A549 (cell line): ENCODE data around the gene MEGF9. TPM values are rescaled to one million over a fixed set of nuclear protein-coding genes. Genes with fewer than 3 reads are reported as not detected.

Source experiments
- ATAC-seq, 2 experiments: fragments of 200-7000 bp in 1 of 2; fragments of >200 bp in 1 of 2; cut with Nextera tagmentation in 1 of 2; cut with Tn5 transposase in 1 of 2; 3 replicates each; pipeline versions ENCODE4 v1.8.0 to v1.9.1; 2018 to 2020; ENCODE audit warnings: mild to moderate bottlenecking in 1 of 2, moderate library complexity in 1 of 2
- CTCF ChIA-PET: fragments of 300-600 bp; sonication (Branson Sonifier 250); formaldehyde crosslinking; extraction: SDS; loops from one replicate; lab custom pipeline; 2021; ENCODE audit warnings: antibody characterized with exemption, inconsistent platforms; lab: Yijun Ruan, JAX
- POLR2A ChIA-PET: fragments of 350-600 bp; formaldehyde crosslinking; extraction: SDS; loops from one replicate; lab custom pipeline; 2021; ENCODE audit warnings: antibody characterized with exemption, inconsistent platforms; lab: Yijun Ruan, JAX
- DNase-seq, 2 experiments: peaks; one replicate each; pipeline versions ENCODE4 v3.0.0 to v3.0.0-alpha.2; 2011 to 2016; ENCODE audit warnings: low read depth in 1 of 2, low spot score in 1 of 2
- FAIRE-seq: peaks from 2 replicates; lab custom pipeline; 2011; peaks lifted over from hg19 to GRCh38; lab: Jason Lieb, UNC
- H3K27ac ChIP-seq, 2 experiments: fragments of >200 bp; sonication (Bioruptor Twin); formaldehyde crosslinking; 3 replicates each; pipeline ENCODE4 v1.5.1; 2016 to 2017
- H3K4me1 ChIP-seq: fragments of >200 bp; sonication (Bioruptor Twin); formaldehyde crosslinking; 3 replicates; pipeline ENCODE4 v1.6.1; 2016
- H3K4me2 ChIP-seq: fragments of >200 bp; sonication (Bioruptor Twin); formaldehyde crosslinking; 3 replicates; pipeline ENCODE4 v1.6.1; 2016
- H3K4me3 ChIP-seq: fragments of >200 bp; sonication (Bioruptor Twin); formaldehyde crosslinking; 3 replicates; pipeline ENCODE4 v1.5.1; 2016
- H3K9me3 ChIP-seq: fragments of >200 bp; sonication (Bioruptor Twin); formaldehyde crosslinking; 3 replicates; pipeline ENCODE4 v1.6.1; 2016
- BCL3 ChIP-seq: fragments of >200 bp; sonication (Bioruptor Twin); formaldehyde crosslinking; IDR thresholded peaks from 3 replicates; pipeline ENCODE4 v1.6.1; 2016
- CBX8 ChIP-seq: fragments of 200-600 bp; sonication (generic); IDR thresholded peaks from 2 replicates; pipeline ENCODE4 v1.6.1; 2016
- CHD4 ChIP-seq: fragments of 200-600 bp; sonication (generic); IDR thresholded peaks from 2 replicates; pipeline ENCODE4 v1.6.1; 2016; ENCODE audit warnings: antibody characterized with exemption, mild to moderate bottlenecking, borderline replicate concordance
- CTCF ChIP-seq: fragments of >200 bp; sonication (Bioruptor Twin); formaldehyde crosslinking; IDR thresholded peaks from 3 replicates; pipeline ENCODE4 v1.5.1; 2016
- E2F6 ChIP-seq: IDR thresholded peaks from 2 replicates; pipeline ENCODE4 v1.6.1; 2012; ENCODE audit warnings: low read depth, borderline replicate concordance
- EHF ChIP-seq: fragments of 250-450 bp; sonication (Bioruptor Pico); IDR thresholded peaks from 2 replicates; pipeline ENCODE4 v1.5.0; 2020; ENCODE audit warnings: mild to moderate bottlenecking
- ELK1 ChIP-seq: fragments of 150-350 bp; IDR thresholded peaks from 2 replicates; pipeline ENCODE4 v1.6.1; 2014; ENCODE audit warnings: low read depth, mild to moderate bottlenecking, low read length
- FOSL2 ChIP-seq, 2 experiments: fragments of 450-650 bp in 1 of 2; fragments of >200 bp in 1 of 2; sonication (Bioruptor Twin) in 1 of 2; formaldehyde crosslinking; IDR thresholded peaks; 2 replicates each; pipeline versions ENCODE4 v1.5.0 to v1.6.1; 2016 to 2020; ENCODE audit warnings: mild to moderate bottlenecking in 1 of 2, moderate library complexity in 1 of 2
- GATA3 ChIP-seq: IDR thresholded peaks from 2 replicates; pipeline ENCODE4 v1.6.1; 2012; ENCODE audit warnings: borderline replicate concordance
- HES2 ChIP-seq: fragments of >200 bp; sonication (Bioruptor Twin); formaldehyde crosslinking; IDR thresholded peaks from 2 replicates; pipeline ENCODE4 v1.6.1; 2016
- HEYL ChIP-seq: fragments of 250-450 bp; sonication (Bioruptor Pico); IDR thresholded peaks from 2 replicates; pipeline ENCODE4 v1.8.0; 2021; ENCODE audit warnings: mild to moderate bottlenecking, moderate library complexity
- HOXB13 ChIP-seq: fragments of 250-450 bp; sonication (Bioruptor Pico); IDR thresholded peaks from 2 replicates; pipeline ENCODE4 v1.5.0; 2020; ENCODE audit warnings: low read depth, mild to moderate bottlenecking, moderate library complexity
- JUN ChIP-seq, 2 experiments: fragments of >200 bp; sonication (Bioruptor Twin); formaldehyde crosslinking; IDR thresholded peaks; 2 replicates in 1 of 2; 3 replicates in 1 of 2; pipeline ENCODE4 v1.6.1; 2016 to 2017
- KDM1A ChIP-seq: fragments of 200-600 bp; sonication (generic); IDR thresholded peaks from 2 replicates; pipeline ENCODE4 v1.6.1; 2016; ENCODE audit warnings: low read depth, mild to moderate bottlenecking
- NFE2L2 ChIP-seq: fragments of 150-350 bp; conservative IDR thresholded peaks from 2 replicates; pipeline ENCODE4 v1.6.1; 2014; ENCODE audit warnings: low read length
- NPAS2 ChIP-seq: fragments of 250-450 bp; sonication (Bioruptor Pico); IDR thresholded peaks from 2 replicates; pipeline ENCODE4 v1.8.0; 2022; ENCODE audit warnings: mild to moderate bottlenecking, moderate library complexity, borderline replicate concordance
- POLR2AphosphoS2 ChIP-seq: conservative IDR thresholded peaks from 2 replicates; pipeline ENCODE4 v1.6.1; 2012; ENCODE audit warnings: low read length, improper control_type of control experiment, inconsistent platforms
- RAD21 ChIP-seq, 2 experiments: fragments of >200 bp in 1 of 2; sonication (Bioruptor Twin) in 1 of 2; formaldehyde crosslinking in 1 of 2; IDR thresholded peaks in 1 of 2; conservative IDR thresholded peaks in 1 of 2; 2 replicates in 1 of 2; 3 replicates in 1 of 2; pipeline ENCODE4 v1.6.1; 2012 to 2018; ENCODE audit warnings: inconsistent platforms in 1 of 2
- RARB ChIP-seq: fragments of 250-450 bp; sonication (Bioruptor Pico); IDR thresholded peaks from 2 replicates; pipeline ENCODE4 v1.8.0; 2021; ENCODE audit warnings: mild to moderate bottlenecking, moderate library complexity
- RFX5 ChIP-seq: fragments of 450-650 bp; IDR thresholded peaks from 2 replicates; pipeline ENCODE4 v1.7.1; 2014; ENCODE audit warnings: antibody characterized with exemption, mild to moderate bottlenecking, moderate library complexity
- RNF2 ChIP-seq: fragments of 200-600 bp; sonication (generic); IDR thresholded peaks from 2 replicates; pipeline ENCODE4 v1.6.1; 2016; ENCODE audit warnings: low read depth, mild to moderate bottlenecking, antibody characterized with exemption, moderate library complexity, borderline replicate concordance
- SMC3 ChIP-seq: fragments of >200 bp; sonication (Bioruptor Twin); formaldehyde crosslinking; IDR thresholded peaks from 3 replicates; pipeline ENCODE4 v1.6.1; 2018; ENCODE audit warnings: inconsistent platforms
- TFCP2L1 ChIP-seq: fragments of 250-450 bp; sonication (Bioruptor Pico); IDR thresholded peaks from 2 replicates; pipeline ENCODE4 v1.5.0; 2021; ENCODE audit warnings: mild to moderate bottlenecking
- ZC3H11A ChIP-seq: fragments of 450-650 bp; IDR thresholded peaks from 2 replicates; pipeline ENCODE4 v1.6.1; 2014; ENCODE audit warnings: antibody characterized with exemption, mild to moderate bottlenecking
- ZNF302 ChIP-seq: fragments of 250-450 bp; sonication (Bioruptor Pico); IDR thresholded peaks from 2 replicates; pipeline ENCODE4 v1.9.0; 2021; ENCODE audit warnings: inconsistent platforms, mild to moderate bottlenecking, moderate library complexity
- ZSCAN20 ChIP-seq: fragments of 250-450 bp; sonication (Bioruptor Pico); IDR thresholded peaks from 2 replicates; pipeline ENCODE4 v1.8.0; 2022; ENCODE audit warnings: mild to moderate bottlenecking, moderate library complexity
- WGBS: methylation state at CpG from one replicate; pipeline ENCODE4 v1.1.6; 2017; ENCODE audit errors: missing lambda C conversion rate; 5-methylcytosine and 5-hydroxymethylcytosine counted together
- polyA plus RNA-seq, 4 experiments: library from polyadenylated mRNA; depleted of rRNA in 3 of 4; stranded (reverse); fragments of >200 nt; fragmentation: RNase III in 1 of 4; extraction: RNeasy Plus Mini Kit Qiagen cat#74134 plus additional on column Dnase treatment in 1 of 4; gene quantifications; 2 replicates in 3 of 4; 3 replicates in 1 of 4; pipeline ENCODE4 v1.2.3, GENCODE V29; 2011 to 2017
- TF ChIP-seq, protein P1 (sequence below): IDR thresholded peaks from 2 replicates; pipeline ENCODE4 v1.6.1; 2012

Gene MEGF9
- polyA plus RNA-seq, 2 of the 4 experiments (the other 2 are of a cell fraction): 25.7 to 33.4 TPM

DNA sequence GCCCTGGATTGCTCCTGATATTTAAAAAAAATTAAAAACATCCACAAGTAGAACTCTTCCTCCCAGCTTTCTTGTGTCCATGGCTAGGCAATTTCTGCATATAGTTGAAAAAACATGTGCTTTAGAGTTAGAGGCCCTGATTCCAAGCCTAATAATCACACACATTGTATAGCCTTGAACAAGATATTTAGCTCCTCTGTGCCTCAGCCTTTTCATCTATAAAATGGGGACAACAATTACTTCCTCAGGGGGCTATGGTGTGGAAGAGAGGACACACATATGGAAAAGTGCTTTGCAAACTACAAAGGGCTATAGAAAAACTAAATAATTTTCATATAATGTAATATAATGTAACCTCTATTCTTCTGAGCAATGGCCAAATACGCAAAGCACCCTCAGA lies 111.3 kb downstream of the MEGF9 start:
- H3K9me3 ChIP-seq: no peaks in the 10 kb centered on the region
- ChIA-PET CTCF (interaction anchor here (1.0 to 1.1 kb wide), 2 partner anchors 17 to 460 kb away, joined by 3 read pairs; no protein-coding TSS in a partner anchor), POLR2A (no interaction called here)
- DNase-seq: no peak
- H3K4me3 ChIP-seq: no peak overlapping the region
- WGBS: 94% methylated on average over 1 of the region's 1 CpG
- no peak for ATAC-seq
- no peak for FAIRE-seq
- no peak overlapping the region for H3K4me2 ChIP-seq
- H3K27ac ChIP-seq: no peak overlapping the region
- peaks cover 12% of the 10 kb centered on the region for H3K4me1 ChIP-seq
- TF ChIP-seq ELK1: no peak
- TF ChIP-seq NFE2L2: no peak
- no peak for TF ChIP-seq POLR2AphosphoS2
- no peak for TF ChIP-seq NPAS2 (CRISPR knock-in tag)
- no peak for TF ChIP-seq RARB (CRISPR knock-in tag)
- TF ChIP-seq SMC3: no peak
- no peak for TF ChIP-seq E2F6
- no peak for TF ChIP-seq ZSCAN20
- no peak for TF ChIP-seq JUN (IDR thresholded peaks at IDR 0.05)
- no peak for TF ChIP-seq HEYL (CRISPR knock-in tag)
- TF ChIP-seq RNF2: no peak
- TF ChIP-seq FOSL2 (IDR thresholded peaks at IDR 0.05): no peak
- no peak for TF ChIP-seq FOSL2 (CRISPR knock-in tag; IDR thresholded peaks at IDR 0.05)
- TF ChIP-seq HOXB13 (CRISPR knock-in tag): no peak
- no peak for TF ChIP-seq RFX5
- no peak for TF ChIP-seq RAD21 (conservative IDR thresholded peaks at IDR 0.05 in 1 of 2, IDR thresholded peaks at IDR 0.05 in 1 of 2)
- TF ChIP-seq CTCF: no peak
- no peak for TF ChIP-seq CBX8
- TF ChIP-seq KDM1A: no peak
- TF ChIP-seq, all 56 proteins: peak for 0

- ATAC-seq (no peak), DNase-seq (no peak), FAIRE-seq (no peak)
- Histone ChIP-seq H3K4me3 (no peak overlapping the region), H3K4me1 (no peaks in the 10 kb centered on the region), H3K9me3 (no peaks in the 10 kb centered on the region), H3K27ac (no peak overlapping the region), H3K4me2 (no peak overlapping the region)
- 49% methylated on average over 2 of the region's 2 CpGs for WGBS
- POLR2A ChIA-PET: no interaction called here
- CTCF ChIA-PET: interaction anchor here (1.2 to 2.2 kb wide), 2 partner anchors 11 to 20 kb away, joined by 3 to 8 read pairs; no protein-coding TSS in a partner anchor
- TF ChIP-seq, protein P1, sequence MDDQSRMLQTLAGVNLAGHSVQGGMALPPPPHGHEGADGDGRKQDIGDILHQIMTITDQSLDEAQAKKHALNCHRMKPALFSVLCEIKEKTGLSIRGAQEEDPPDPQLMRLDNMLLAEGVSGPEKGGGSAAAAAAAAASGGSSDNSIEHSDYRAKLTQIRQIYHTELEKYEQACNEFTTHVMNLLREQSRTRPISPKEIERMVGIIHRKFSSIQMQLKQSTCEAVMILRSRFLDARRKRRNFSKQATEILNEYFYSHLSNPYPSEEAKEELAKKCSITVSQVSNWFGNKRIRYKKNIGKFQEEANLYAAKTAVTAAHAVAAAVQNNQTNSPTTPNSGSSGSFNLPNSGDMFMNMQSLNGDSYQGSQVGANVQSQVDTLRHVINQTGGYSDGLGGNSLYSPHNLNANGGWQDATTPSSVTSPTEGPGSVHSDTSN: no peak
- no peak for TF ChIP-seq FOSL2 (IDR thresholded peaks at IDR 0.05)
- TF ChIP-seq FOSL2 (CRISPR knock-in tag; IDR thresholded peaks at IDR 0.05): no peak
- no peak for TF ChIP-seq CBX8
- TF ChIP-seq HOXB13 (CRISPR knock-in tag): no peak
- no peak for TF ChIP-seq TFCP2L1 (CRISPR knock-in tag)
- TF ChIP-seq RARB (CRISPR knock-in tag): no peak
- TF ChIP-seq GATA3: no peak
- TF ChIP-seq EHF: no peak
- TF ChIP-seq HES2: no peak
- TF ChIP-seq ZNF302 (CRISPR knock-in tag): no peak
- no peak for TF ChIP-seq JUN (IDR thresholded peaks at IDR 0.05)
- TF ChIP-seq CHD4: no peak
- no peak for TF ChIP-seq BCL3
- TF ChIP-seq ZC3H11A: no peak
These were observed 120.4 kb downstream of the MEGF9 start for GRCh38 chr9:120593955-120594277.
